HG03575 (cell line): ENCODE results near the gene PLB1.
"Not testable (repeated sequence)": the region's sequence is repeated elsewhere in the genome, so short reads cannot be mapped to it uniquely, and the experiment has no call there.

Source experiments
- ATAC-seq: cut with Tn5 transposase; IDR thresholded peaks from one replicate; pipeline ENCODE4 v1.9.1; 2021; ENCODE audit not compliant: unreplicated experiment, insufficient number of reproducible peaks, low FRiP score; ENCODE audit errors: extremely low read depth

The PLB1 gene

DNA sequence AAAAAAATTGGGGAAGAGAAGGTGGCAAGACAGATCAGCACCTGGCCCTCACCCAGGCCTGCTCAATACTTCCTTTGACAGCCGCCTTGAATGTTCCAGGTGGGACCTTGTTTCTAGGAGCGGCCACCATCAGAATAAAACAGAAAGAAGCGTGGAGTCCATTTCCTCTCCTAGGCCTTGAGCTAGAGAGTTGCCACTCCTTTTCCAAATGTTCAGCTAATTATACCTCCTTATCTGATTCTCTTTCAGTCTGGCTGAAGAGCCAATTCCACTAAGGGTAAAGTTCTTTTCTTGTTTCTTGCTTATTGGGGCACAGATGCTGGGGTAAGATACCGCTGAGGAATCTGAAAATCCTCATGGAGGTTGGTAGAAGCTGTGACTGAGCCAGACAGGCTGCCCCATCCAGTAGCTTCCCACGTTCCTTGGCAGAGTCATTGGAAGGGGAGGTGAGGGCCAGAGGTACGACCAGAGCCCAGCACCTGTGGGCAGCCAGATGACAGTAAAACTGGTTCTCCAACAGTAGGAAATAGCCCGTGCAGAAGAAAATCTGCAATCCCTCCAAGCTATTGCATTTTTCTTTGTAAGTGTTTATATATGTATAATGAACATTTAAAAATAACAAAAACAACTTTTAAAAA lies 51.5 kb downstream of the PLB1 start:
- ATAC-seq = no peak

DNA sequence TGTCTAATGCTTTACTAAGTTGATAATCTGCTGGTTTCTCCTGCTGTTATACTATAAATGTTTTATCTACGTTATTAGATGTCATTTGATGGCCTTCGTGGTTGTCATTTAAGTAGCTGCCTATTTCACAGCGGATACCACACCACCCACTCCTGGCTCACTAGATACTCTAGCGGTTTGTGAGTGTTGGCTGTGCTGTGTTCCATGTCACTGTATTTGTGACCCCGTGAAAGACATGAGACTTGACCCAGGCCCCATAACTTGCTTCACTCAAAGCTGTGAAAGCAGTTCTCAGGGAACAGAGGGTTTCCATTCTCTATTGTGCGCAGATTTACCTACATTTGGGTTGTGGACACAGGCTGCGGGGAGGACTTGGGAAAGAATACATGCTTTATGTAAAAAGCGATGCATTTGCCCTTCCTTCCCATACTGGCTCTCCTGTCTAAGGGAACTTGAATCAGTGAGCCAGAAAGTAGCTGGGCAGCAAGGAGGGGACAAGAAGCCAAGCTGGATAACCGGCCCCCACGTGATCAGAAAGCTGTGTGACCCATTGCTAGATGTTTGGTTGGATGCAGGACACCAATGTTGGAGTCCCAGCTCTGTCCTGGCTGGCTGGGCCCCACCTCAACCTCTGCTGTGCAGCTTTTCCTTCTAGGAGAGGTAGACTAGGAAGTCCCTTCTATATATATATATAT lies 52.2 kb downstream of the PLB1 start:
- no peak for ATAC-seq

DNA sequence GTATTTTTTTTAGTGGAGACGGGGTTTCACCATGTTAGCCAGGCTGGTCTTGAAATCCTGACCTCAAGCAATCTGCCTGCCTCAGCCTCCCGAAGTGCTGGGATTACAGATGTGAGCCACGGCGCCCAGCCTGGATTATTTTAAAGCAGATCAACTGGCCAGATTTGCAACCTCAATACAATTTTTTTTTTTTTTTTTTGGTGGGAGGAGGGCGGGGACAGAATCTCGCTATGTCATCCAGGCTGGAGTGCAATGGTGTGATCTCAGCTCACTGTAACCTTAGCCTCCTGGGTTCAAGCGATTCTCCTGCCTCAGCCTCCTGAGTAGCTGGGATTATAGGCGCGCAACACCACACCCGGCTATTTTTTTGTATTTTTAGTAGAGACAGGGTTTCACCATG lies 54.5 kb downstream of the PLB1 start:
- not testable (repeated sequence) for ATAC-seq

DNA sequence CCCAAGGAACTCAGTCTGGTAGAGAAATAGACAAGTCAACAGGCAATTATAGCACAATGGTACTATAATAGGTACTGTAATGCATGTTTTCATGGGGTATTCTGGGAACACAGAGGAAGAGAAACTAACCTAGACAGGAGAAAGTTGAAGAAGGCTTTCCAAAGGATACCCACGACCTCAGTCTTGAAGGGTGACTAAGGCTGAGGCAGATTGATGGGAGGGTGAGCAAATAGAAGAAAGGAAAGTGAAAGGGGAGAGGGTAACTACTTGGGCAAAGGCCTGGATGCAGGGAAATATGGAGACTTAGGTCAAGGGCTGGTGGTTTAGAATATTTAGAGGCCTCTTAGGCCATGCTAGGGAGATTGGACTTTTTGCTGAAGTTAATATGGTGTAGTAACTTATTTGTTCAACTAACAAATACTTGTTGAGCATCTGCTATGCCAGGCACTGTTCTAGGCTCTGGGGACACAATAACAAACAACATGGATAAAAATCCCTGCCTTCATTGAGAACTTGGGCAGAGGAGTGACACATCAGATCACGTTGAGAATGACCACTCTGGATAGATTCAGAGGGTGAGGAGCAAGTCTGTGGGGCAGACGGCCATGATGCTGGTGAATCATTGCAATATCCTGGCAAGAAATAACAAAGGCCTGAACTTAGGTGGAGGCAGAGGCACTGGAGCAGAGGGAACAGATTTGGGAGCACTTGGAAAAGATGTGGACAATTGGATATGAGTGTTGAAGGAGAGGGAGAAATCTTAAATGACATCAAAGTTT lies 56.4 kb downstream of the PLB1 start:
- ATAC-seq = no peak

DNA sequence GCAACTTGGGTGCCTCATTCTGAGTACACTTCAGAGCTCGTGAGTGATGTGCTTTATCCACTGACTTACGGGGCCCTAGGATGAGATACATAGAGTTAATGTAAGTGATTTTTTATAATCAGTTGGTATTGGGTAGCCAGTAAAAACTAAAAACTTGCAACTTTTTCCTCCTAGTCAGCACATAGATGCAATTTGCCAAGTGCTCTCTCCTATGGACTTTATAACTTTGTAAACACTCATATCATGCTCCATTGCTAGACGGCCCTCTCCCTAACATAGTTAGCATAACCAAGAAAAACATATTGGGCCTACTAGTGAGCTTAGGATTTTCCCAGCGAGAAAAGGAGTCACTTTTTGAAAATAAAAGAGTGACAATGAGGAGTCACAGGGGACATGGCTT lies 60.4 kb downstream of the PLB1 start:
- no peak for ATAC-seq

DNA sequence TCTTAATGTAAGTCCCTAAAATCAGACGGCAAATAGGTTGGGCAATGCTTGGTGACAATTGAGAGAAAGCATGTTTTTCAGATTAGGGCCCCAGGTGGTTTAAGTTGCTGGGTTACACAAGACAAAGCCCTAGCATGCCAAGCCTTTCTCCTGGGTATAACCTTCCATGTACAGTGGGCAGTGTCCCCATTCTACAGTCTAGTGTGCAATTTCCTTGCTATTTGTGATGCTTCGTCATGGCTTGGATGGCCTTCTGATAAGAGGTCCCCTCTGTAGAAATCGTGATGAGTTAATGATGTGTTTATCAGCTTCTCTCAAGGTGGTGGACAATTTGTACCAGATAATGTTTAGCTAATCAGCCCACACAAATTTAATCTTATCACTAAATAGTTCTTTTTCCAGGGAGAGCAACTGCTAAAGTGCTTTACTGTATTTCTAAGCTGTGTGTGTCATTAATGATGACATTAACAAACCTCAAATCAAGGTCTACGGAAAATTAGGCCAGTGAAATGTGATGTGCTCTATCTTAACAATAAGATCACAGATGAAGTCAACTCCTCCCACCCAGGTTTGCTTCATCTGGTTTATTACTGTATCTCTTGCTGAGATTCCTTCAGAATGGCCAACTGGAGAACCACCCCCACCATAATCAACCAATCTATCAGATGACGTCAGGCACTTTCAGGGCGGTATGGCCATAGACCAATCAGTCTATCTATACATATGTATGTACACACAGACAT lies 61.7 kb downstream of the PLB1 start:
- no peak for ATAC-seq

DNA sequence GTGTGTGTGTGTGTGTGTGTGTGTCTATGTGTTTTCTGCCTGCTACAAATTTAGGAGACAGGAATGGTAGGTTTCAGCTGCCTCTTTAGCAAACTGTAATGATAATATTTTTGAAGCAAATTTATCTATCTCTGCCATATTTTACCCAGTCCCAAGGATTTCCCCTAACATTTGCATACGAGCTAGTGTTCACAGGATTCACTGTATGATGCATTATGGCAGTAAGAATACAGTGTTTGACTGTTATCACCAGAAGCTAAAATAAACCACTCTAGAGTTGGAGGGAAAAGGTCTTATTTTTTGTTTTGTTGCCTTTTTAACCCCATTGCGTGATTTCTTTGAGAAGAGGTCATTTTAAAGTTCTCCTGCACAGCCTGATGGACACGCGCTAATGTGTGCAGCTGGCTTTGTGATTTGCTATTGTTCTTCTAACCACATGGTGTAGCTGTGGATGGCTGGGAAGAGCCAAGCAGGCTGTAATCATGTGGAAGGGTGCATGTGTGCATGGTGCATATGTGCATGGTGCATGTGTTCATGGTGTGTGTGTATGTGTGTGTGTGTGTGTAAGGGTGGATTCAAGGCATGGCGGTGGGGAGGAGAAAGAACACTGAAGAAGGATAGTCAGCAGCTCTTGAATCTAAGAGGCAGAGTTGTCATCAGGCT lies 62.4 kb downstream of the PLB1 start:
- ATAC-seq = no peak

DNA sequence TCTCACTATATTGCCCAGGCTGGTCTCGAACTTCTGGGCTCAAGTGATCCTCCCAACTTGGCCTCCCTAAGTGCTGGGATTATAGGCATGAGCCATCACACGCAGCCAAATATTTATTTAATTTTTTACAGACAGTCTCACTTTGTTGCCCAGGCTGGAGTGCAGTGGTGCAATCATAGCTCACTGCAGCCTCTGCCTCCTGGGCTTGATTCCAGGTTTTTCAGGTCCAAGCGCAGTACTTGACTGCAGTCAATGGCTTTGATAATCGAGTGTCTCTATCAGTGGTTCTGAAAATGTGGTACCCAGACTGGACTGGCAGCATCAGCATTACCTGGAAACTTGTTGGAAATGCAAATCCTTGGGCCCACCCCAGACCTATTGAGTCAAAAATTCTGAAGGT lies 63.1 kb downstream of the PLB1 start:
- no peak for ATAC-seq

DNA sequence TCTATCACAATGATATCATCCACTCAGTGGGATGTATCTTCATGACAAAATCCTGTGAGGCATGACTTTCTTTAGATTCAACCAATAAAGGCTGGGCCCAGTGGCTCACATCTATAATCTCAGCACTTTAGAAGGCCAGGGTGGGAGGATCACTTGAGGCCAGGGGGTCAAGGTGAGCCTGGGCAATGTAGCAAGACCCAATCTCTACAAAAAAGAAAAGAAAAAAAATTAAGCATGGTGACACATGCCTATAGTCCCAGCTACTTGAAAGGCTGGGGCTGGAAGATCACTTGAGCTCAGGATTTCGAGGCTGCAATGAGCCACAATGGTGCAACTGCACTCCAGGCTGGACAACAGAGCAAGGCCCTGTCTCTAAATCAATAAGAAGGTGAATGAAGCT lies 68.0 kb downstream of the PLB1 start:
- no peak for ATAC-seq

DNA sequence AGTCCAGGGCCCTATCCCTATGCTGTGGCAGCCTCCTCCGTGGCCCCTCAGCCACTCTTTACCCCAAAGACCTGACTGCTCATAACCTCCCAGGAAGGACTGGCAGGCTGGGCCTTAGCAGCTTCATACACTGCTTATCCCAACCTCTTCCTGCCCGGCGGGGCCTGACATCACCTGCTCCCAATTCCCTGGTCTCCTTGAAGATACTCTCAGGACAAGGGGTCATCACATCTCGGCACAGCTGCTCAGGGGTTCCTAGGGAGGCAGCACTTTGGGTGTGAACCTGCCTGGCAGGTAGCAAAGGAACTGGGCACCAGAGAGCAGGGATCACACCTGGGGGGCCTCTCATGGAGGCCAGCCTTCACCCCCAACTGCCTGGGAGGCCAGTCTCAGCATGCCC lies 68.5 kb downstream of the PLB1 start:
- ATAC-seq = no peak

DNA sequence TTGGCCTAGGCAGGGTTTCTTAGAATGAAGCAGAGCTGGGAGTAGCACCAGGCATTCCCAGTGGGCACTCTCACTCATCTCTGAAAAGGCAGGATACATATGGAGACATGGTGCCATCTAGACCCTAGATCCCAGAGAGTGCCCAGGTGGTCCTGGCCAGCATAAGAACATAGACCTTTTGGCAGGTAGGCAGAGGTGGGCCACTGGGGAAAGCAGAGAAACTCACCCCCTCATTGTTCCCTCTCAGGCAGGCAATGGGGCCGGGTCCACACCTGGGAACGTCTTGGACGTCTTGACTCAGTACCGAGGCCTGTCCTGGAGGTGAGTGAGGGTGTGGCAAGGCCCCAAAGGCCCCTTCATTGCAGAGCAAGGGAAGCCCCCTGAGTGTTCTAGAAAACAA lies 69.2 kb downstream of the PLB1 start:
- no peak for ATAC-seq

DNA sequence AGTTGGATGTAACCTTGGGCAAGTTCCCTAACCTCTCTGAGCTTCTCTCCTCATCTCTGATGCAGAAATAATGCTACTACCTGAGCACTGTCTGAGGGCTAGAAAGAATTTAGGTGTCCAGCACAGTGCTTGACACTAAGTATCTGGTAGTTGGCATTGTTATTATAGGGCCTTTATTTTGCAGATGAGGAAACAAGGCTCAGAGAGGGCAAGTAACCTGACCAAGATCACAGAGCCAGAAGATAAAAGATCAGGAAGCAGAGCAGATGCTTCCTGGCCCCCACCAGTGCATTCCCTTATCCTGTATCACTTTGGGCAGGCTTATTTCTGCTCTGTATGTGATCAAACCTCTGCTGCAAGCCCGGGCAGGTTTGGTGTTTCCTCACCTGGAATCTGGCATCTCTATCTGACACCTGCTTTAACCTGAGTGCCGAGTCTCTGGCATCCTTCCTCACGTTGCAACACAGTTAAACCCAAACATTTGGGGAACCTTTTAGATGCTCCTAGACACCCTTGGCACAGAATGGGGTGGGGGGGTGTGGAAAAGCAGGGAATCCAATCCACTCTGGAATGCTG lies 69.9 kb downstream of the PLB1 start:
- no peak for ATAC-seq

DNA sequence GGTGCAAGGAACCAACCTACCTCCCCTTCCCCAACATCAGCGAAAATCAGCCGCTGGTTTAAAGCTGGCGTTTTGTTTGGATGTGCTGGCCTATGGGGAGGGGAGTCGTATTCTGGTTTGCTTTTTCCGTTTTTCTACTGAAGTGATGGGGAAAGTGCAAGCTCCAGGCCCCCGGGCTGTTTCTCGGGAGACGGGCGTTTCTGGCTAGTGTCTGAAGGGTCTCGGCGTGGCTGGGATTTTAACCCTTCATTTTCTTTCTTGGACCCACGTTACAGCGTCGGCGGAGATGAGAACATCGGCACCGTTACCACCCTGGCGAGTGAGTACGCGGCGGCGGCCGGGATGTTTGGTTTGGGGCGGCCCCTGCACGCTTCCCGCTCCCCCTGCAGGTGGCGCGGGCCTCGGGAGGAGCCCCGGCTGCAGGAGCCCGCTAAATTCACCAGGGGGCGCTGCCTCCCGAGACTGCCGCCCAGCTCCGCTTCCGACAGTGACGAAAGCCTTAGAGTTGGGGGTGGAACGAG lies 70.7 kb downstream of the PLB1 start:
- ATAC-seq = no peak

DNA sequence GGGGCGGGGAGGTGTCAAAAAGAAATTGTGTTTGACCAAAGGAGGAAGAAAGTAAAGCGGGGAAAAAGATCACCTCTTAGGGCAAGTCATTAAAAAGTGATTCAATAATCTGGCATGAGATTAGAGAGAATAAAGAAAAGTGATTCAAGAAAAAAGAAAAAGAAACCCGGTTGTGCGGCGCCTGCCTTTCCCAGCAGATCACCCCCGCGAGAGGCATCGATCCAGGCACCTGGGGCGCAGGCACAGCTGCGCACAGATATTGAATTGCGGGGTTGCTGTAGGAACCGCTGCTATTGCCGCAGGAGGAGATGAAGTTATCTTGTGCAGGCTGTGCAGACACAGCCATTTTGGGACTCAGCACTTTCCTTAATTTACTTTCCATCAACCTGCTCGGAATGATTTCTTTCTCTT lies 71.2 kb downstream of the PLB1 start:
- no peak for ATAC-seq

DNA sequence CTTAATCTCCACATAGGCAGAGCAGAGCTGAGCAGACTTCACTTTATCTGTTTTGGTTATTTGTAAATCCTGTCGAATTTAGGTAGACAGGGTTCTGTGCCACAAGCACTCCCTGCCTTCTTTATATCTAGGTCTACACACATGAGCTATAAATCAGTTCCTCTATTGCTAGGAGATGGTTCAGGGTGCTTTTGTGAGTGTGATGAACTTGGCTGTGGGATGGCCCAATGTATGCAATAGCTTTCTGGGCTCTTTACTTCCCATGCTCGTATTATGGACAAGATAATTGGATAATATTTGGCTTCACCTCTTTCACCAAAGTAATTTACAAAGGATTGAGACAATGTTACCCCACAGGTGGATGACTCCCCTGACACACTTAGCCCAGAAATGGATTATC lies 72.2 kb downstream of the PLB1 start:
- ATAC-seq = no peak

DNA sequence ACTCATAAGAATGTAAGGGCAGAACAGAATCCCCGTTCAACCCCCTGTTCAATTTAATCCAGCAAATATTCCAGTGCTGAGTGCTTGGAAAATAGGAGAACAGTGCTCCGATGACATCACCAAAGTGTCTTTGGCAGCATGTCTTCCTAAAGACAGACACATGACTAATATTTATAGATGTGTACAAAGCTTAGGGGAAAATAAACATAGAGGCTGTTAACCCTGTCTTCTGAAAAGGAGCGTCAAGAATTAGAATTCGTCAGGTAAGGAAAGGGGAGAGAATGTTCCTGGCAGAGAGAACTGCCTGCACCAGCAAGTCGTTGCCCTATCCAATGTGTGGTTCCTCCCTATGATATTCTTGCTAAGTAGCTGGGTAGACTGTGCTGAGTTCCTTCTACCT lies 72.7 kb downstream of the PLB1 start:
- ATAC-seq = no peak

DNA sequence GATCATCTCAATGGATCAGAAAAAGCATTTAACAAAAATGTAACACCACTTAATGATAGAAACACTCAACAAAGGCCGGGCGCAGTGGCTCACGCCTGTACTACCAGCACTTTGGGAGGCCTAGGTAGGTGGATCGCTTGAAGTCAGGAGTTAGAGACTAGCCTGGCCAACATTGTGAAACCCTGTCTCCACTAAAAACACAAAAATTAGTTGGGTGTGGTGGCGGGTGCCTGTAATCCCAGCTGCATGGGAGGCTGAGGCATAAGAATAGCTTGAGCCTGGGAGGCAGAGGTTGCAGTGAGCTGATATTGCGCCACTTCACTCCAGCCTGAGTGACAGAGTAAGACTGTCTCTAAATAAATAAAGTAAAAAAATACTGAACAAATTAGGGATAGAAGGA lies 74.6 kb downstream of the PLB1 start:
- ATAC-seq = no peak

DNA sequence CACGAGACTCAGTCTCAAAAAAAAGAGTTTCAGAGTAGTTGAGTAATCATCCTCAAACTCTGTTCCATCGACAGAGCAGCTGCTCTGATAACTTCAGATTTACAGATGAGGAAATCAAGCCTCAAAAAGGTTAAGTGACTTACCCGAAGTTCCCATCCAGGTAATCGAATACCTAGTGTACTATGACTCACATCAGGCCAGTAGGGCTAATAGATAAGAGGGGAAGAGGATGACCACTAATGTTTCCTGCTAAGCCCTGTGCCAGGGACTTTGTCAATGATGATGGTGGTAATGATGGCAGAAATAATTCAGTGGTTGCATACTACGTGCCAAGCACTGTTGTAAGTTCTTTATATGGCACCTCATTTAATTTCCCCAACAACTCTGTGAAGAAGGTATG lies 80.9 kb downstream of the PLB1 start:
- ATAC-seq = no peak
